HAP-1 (cell line): ENCODE results near the gene ZDHHC19.
"Not testable (repeated sequence)": the region's sequence is repeated elsewhere in the genome, so short reads cannot be mapped to it uniquely, and the experiment has no call there.

Experiments
- DNase-seq, 2 experiments: peaks; one replicate each; pipeline ENCODE4 v3.0.0-alpha.2; 2016 to 2020; ENCODE audit warnings: low spot score in 2 of 2
- H3K27me3 ChIP-seq: fragments of 250-450 bp; sonication (Bioruptor Pico); 2 replicates; pipeline ENCODE4 v1.5.1; 2020; ENCODE audit warnings: low read depth, mild to moderate bottlenecking, moderate library complexity
- H3K36me3 ChIP-seq: fragments of 250-450 bp; sonication (Bioruptor Pico); replicated peaks from 2 replicates; pipeline ENCODE4 v1.5.1; 2020; ENCODE audit warnings: mild to moderate bottlenecking
- H3K4me1 ChIP-seq: fragments of 250-450 bp; sonication (Bioruptor Pico); 2 replicates; pipeline ENCODE4 v1.5.1; 2020; ENCODE audit warnings: mild to moderate bottlenecking
- H3K4me3 ChIP-seq: fragments of 250-450 bp; sonication (Bioruptor Pico); 2 replicates; pipeline ENCODE4 v1.5.1; 2020; ENCODE audit warnings: mild to moderate bottlenecking, moderate library complexity
- H3K9me3 ChIP-seq: fragments of 250-450 bp; sonication (Bioruptor Pico); 2 replicates; pipeline ENCODE4 v1.5.1; 2020; ENCODE audit warnings: mild to moderate bottlenecking, moderate library complexity
- in situ Hi-C: fragments of 300-500 bp; cut with MboI; formaldehyde crosslinking; loops from 3 replicates; pipeline ENCODE4 v1.14.3; 2020; ENCODE audit warnings: low sequenced_read_pairs, inconsistent platforms, mixed read lengths

Gene ZDHHC19

GRCh38 chr3:196218155-196218712, 7.0 kb upstream of the ZDHHC19 start:
- H3K36me3 ChIP-seq, result no peaks in the 10 kb centered on the region
- no peak overlapping the region for H3K4me3 ChIP-seq
- H3K4me1 ChIP-seq, result no peaks in the 10 kb centered on the region; the same call in 1 of the 2 replicates
- H3K9me3 ChIP-seq, result no peaks in the 10 kb centered on the region
- in situ Hi-C loops, result no loop called here
- H3K27me3 ChIP-seq, result no peaks in the 10 kb centered on the region
- no peak for DNase-seq

GRCh38 chr3:196217307-196218154, 6.3 kb upstream of the ZDHHC19 start:
- H3K4me1 ChIP-seq, result no peaks in the 10 kb centered on the region; the same call in 1 of the 2 replicates
- no peak for DNase-seq
- H3K36me3 ChIP-seq, result no peaks in the 10 kb centered on the region
- H3K9me3 ChIP-seq, result no peaks in the 10 kb centered on the region
- in situ Hi-C loops, result no loop called here
- no peak overlapping the region for H3K4me3 ChIP-seq
- no peaks in the 10 kb centered on the region for H3K27me3 ChIP-seq

- in situ Hi-C loops, result no loop called here
- DNase-seq, result no peak
- no peaks in the 10 kb centered on the region for H3K9me3 ChIP-seq
- no peaks in the 10 kb centered on the region; the same call in 1 of the 2 replicates for H3K4me1 ChIP-seq
- H3K4me3 ChIP-seq, result no peak overlapping the region
- no peaks in the 10 kb centered on the region for H3K27me3 ChIP-seq
- no peaks in the 10 kb centered on the region for H3K36me3 ChIP-seq
These were observed 5.5 kb upstream of the ZDHHC19 start for GRCh38 chr3:196216681-196217211.

GRCh38 chr3:196216089-196216564, 4.9 kb upstream of the ZDHHC19 start, which contains the start of gene SLC51A:
Gene SLC51A (plus strand): TSS chr3:196216534. CDS start chr3:196216713, 179 bp downstream.
- in situ Hi-C loops, result no loop called here
- Histone ChIP-seq H3K4me1 (no peaks in the 10 kb centered on the region; the same call in 1 of the 2 replicates), H3K4me3 (no peak within 1 kb of the TSS), H3K36me3 (no peaks in the 10 kb centered on the region), H3K27me3 (no peaks in the 10 kb centered on the region), H3K9me3 (no peaks in the 10 kb centered on the region)
- DNase-seq, result no peak

GRCh38 chr3:196215493-196216020, 4.4 kb upstream of the ZDHHC19 start:
- H3K9me3 ChIP-seq, result no peaks in the 10 kb centered on the region
- in situ Hi-C loops, result no loop called here
- no peak overlapping the region for H3K4me3 ChIP-seq
- no peak for DNase-seq
- H3K4me1 ChIP-seq, result no peaks in the 10 kb centered on the region; the same call in 1 of the 2 replicates
- H3K27me3 ChIP-seq, result no peaks in the 10 kb centered on the region
- H3K36me3 ChIP-seq, result no peaks in the 10 kb centered on the region

DNA sequence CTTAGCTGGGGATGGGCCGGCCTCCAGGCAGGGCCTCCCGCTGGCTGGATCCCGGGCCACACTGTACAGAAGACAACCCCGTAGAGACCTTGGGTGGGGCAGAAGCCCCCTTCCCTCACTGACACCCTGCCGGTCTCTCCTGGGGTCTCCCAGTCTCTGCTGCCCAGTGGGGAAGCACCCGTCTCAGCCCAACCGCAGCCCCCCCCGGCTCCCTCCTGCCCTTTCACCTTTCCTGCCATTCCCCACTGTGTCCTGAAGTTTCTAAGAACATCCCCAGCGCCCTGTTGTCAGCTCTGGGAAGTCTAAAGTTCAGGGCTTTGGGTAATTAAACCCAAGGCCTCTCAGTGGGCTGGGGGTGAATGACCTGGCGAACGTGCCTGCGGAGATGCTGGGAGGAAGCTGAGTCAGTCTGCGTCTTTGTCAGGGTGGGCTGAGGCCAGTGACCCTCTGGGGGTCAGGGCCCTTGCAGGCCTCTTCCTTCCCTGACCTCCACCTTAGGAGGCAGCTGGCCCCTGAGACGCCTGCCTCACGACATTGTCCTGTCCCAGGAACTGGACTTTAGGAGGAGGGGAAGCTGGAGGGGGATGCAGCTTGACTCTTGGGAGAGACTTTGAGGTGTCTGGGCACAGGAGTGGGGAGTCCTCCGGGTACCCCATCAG, 3.7 kb upstream of the ZDHHC19 start:
- in situ Hi-C loops, result no loop called here
- no peaks in the 10 kb centered on the region for H3K36me3 ChIP-seq
- DNase-seq, result no peak

DNA sequence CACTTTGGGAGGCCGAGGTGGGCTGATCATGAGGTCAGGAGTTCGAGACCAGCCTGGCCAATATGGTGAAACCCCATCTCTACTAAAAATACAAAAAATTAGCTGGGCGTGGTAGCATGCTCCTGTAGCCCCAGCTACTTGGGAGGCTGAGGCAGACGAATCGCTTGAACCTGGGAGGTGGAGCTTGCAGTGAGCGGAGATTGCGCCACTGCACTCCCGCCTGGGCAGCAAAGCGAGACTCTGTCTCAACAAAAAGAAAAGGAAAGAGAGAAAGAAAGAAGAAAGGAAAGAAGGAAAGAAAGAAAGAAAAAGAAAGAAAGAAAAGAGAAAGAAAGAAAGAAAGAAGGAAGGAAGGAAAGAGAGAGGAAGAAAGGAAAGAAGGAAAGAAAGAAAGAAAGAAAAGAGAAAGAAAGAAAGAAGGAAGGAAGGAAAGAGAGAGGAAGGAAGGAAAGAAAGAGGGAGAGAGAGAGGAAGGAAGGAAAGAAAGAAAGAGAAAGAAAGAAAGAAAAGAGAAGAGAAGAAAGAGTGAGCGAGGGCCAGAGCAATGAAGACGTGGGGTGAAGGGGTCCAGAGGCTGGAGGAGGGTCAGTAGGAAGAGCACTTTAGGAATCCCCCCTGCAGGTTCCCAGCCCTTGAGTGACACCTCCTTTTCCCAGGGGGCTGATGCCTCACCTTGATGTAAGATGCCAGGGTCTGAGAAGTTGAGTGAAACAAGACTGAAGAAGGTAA, 1.1 kb downstream of the ZDHHC19 start:
- H3K4me3 ChIP-seq, DNase-seq, in situ Hi-C loops, H3K27me3 ChIP-seq, H3K36me3 ChIP-seq, H3K9me3 ChIP-seq, H3K4me1 ChIP-seq: not testable (repeated sequence)

More for the DNA sequence above, 3.7 kb upstream of the ZDHHC19 start:
- no peaks in the 10 kb centered on the region for H3K9me3 ChIP-seq
- H3K4me3 ChIP-seq, result no peak overlapping the region
- no peaks in the 10 kb centered on the region; the same call in 1 of the 2 replicates for H3K4me1 ChIP-seq
- no peaks in the 10 kb centered on the region for H3K27me3 ChIP-seq

DNA sequence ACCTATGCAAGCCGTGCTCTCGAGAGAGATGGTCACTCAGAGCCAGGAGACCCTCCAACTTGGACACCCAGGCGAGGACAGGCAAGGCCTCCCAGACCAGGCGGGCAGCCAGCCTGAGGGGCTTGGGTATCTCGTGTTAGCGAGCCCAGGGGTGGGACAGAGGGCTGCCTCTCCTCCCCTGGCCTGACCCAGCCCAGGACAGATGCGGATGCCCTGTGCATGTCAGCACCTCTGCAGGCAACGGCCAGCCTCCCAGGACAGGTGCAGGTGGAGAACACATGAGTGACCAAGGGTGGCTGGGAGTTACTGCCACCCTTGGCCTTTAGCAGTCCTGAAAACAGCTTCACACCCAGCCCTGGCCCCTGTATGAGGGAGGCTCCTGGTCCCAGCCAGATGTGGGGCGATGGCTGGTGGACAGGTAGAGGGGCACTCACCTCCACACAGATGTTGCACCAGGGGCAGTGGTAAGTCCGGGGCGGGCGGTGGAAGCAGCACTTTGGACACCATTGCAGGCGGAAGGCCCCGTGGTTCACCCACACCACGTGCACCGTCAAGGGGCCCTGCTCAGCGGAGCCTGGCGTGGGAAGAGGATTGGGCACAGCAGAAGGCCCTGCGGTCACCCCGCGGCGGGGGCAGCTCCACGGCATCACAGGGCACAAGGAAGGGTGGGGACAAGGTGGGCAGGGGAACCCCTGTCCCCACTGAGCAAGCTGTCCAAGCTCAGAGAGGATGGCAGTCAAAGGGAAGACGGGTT, 2.1 kb downstream of the ZDHHC19 start:
- Histone ChIP-seq H3K4me3 (no peak overlapping the region), H3K9me3 (no peaks in the 10 kb centered on the region), H3K27me3 (no peaks in the 10 kb centered on the region), H3K36me3 (no peaks in the 10 kb centered on the region), H3K4me1 (no peaks in the 10 kb centered on the region)
- DNase-seq, result no peak
- in situ Hi-C loops, result no loop called here

DNA sequence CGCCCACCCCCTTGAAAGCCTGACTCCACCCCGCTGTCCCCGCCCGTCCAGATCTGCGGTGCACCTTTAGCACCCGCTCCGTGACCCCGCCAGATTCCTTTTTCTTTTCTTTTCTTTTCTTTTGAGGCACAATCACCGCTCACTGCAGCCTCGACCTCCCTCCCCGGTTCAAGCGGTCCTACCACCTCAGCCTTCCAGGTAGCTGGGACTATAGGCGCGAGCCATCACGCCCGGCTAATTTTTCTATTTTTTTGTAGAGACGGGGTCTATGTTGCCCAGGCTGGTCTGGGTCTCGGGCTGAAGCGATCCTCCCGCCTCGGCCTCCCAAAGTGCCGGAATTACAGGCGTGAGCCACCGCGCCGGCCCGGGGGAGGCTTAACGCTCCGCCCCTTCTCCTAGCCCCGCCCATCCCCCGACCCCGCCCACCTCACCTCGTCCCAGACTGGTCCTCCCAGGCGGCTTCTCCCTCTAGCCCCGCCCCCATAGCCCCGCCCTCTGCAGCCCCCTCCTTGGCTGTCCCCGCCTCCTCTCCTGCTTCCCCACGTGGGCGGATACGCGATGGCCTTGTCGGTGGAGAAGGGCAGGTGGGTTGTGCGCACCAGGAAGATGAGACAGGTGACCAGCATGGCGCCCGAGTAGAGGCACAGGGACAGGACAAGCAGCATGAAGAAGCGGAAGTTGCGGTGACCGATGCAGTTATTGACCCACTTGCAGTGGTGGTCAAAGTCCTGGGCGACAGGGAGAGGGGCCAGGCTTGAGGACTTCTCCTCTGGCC, 3.2 kb downstream of the ZDHHC19 start:
- no peaks in the 10 kb centered on the region for H3K36me3 ChIP-seq
- DNase-seq, result peak; percentile 33 to 95
- no peaks in the 10 kb centered on the region for H3K9me3 ChIP-seq
- in situ Hi-C loops, result no loop called here
- H3K4me3 ChIP-seq, result peak overlapping the region; percentile 42
- H3K4me1 ChIP-seq, result no peaks in the 10 kb centered on the region
- H3K27me3 ChIP-seq, result no peaks in the 10 kb centered on the region

DNA sequence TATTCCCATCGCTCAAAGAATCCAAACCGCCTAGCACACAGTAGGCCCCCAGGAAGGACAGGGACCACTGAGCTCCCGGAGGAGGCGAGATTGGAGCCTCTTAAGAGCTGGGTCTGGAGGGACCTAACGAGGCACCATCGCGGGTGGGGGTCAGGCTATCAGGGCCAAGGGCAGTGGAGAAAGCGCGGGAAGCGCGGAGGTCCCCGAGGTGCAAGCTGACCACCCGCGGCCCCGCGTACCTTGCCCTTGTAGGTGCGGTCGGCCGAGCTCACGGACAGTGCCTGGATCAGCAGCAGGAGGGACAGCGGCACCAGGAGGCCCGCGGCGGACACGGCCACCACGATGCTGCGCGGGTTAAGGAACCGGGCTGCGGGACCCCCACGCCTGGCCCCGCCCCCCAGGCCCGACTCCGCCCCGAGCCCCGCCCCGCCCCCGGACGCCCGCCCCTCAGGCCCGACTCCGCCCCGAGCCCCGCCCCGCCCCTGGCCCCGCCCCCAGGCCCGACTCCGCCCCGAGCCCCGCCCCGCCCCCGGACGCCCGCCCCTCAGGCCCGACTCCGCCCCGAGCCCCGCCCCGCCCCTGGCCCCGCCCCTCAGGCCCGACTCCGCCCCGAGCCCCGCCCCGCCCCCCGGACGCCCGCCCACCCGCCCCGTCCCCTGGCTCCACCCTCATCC, 3.9 kb downstream of the ZDHHC19 start:
- Histone ChIP-seq H3K4me3 (peak overlapping the region; percentile 19), H3K4me1 (no peaks in the 10 kb centered on the region), H3K27me3 (no peaks in the 10 kb centered on the region), H3K9me3 (no peaks in the 10 kb centered on the region), H3K36me3 (no peaks in the 10 kb centered on the region)
- peak in 1 of 2 experiments; percentile 46 for DNase-seq
- in situ Hi-C loops, result no loop called here

DNA sequence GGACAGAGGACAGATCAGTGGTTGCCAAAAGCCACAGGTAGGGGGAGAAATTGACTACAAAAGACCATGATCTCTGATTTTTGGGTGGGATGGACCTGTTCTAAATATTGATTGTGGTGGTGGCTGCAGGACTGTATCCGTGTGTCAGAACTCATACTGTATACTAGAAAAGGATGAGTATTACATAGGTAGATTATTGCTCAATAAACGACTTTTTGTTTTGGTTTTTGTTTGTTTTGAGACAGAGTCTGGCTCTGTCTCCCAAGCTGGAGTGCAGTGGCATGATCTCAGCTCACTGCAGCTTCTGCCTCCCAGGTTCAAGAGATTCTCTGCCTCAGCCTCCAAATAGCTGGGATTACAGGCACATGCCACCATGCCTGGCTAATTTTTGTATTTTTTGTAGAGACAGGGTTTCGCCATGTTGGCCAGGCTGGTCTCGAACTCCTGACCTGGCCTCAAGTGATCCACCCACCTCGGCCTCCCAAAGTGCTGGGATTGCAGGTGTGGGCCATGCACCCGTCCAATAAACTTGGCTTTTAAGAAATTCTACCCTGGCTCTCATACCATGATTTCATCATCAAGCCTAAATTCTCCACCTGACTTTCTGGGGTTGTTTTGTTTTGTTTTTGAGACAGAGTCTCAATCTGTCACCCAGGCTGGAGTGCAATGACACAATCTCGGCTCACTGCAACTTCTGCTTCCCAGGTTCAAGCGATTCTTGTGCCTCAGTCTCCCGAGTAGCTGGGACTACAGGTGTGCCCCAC, 5.6 kb downstream of the ZDHHC19 start:
- DNase-seq, H3K9me3 ChIP-seq, in situ Hi-C loops, H3K36me3 ChIP-seq, H3K4me1 ChIP-seq, H3K4me3 ChIP-seq, H3K27me3 ChIP-seq: not testable (repeated sequence)
